Cardiac fibroblast (primary cell): ENCODE data around the gene TNIK.

ENCODE experiments used
- DNase-seq, 2 donors: peaks; one replicate each; pipeline versions ENCODE4 v3.0.0 to v3.0.0-alpha.2; 2010; ENCODE audit warnings: low read depth in 2 of 2
- H3K4me3 ChIP-seq, 2 donors: replicated peaks in 1 of 2; 1 replicate in 1 of 2; 2 replicates in 1 of 2; pipeline ENCODE4 v1.5.1; 2011; ENCODE audit warnings: low read depth in 2 of 2, low read length in 2 of 2, mild to moderate bottlenecking in 2 of 2, moderate library complexity in 1 of 2
- TF ChIP-seq, protein P1 (sequence below): IDR thresholded peaks from one replicate; pipeline ENCODE4 v1.5.1; 2011; ENCODE audit warnings: low read depth, mild to moderate bottlenecking, low read length, inconsistent platforms

The TNIK gene

DNA sequence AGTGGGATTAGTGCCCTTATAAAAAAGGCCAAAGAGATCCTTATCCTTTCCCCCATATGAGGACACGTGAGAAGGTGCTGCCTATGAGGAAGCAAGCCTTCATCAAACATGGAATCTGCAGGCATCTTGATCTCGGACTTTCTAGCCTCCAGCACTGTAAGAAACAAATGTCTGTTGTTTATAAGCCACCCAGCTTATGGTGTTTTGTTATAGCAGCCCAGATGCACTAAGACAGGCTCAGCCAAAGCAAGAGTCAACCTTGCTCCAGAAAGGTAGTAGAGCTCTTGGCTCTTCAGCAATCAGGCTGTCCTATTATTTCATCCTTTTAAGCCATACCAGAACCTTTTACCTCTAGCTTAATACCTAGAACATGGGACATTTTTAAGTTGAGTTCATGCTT is 12.3 kb upstream of the TNIK start:
- TF ChIP-seq, protein P1, sequence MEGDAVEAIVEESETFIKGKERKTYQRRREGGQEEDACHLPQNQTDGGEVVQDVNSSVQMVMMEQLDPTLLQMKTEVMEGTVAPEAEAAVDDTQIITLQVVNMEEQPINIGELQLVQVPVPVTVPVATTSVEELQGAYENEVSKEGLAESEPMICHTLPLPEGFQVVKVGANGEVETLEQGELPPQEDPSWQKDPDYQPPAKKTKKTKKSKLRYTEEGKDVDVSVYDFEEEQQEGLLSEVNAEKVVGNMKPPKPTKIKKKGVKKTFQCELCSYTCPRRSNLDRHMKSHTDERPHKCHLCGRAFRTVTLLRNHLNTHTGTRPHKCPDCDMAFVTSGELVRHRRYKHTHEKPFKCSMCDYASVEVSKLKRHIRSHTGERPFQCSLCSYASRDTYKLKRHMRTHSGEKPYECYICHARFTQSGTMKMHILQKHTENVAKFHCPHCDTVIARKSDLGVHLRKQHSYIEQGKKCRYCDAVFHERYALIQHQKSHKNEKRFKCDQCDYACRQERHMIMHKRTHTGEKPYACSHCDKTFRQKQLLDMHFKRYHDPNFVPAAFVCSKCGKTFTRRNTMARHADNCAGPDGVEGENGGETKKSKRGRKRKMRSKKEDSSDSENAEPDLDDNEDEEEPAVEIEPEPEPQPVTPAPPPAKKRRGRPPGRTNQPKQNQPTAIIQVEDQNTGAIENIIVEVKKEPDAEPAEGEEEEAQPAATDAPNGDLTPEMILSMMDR = no peak
- DNase-seq = no peak
- no peak overlapping the region for H3K4me3 ChIP-seq

DNA sequence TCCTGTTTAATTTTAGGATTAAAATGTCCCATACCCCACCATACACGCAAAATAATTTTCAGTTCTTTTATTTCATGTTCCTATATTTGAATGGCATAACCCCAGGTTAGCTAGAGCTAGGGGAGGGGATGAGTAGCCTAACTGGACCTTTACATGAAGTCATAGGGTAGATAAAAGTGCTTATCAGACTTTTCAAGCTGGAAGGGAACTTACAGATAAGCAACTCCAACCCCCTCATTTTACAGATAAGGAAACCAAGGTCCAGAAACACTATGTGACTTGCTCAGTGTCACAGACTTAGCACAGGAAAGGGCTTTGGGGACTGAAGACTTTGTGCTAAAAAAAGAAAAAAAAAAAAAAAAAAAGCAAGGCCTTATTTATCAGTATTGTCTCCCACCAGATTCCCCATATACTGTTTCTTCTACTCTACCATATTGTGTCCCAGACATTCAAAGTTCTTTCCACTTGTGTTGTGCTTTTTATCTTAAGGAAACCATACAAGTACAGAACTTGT is 10.6 kb upstream of the TNIK start:
- TF ChIP-seq, protein P1 = no peak
- H3K4me3 ChIP-seq = no peak overlapping the region
- DNase-seq = no peak

DNA sequence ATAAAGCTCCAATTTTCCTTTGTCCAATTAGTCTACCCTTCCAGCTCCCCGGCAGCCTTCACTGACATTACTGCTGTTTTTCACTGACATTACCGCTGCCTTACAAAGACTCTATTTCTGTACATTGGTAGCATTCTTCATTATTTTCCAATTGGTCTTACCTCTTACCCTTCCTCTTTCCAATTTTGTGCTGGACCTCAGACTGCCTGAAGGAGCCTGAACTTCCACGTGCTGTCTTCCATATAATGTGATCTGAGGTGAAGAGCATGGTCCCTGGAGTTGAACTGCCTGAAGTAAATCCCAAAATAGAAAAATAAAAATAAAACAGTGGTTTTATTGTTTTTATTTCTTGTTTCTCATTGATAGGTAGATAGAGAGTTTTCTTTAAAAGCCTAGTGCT is 9.2 kb upstream of the TNIK start:
- DNase-seq = no peak
- TF ChIP-seq, protein P1 = no peak
- no peak overlapping the region for H3K4me3 ChIP-seq

DNA sequence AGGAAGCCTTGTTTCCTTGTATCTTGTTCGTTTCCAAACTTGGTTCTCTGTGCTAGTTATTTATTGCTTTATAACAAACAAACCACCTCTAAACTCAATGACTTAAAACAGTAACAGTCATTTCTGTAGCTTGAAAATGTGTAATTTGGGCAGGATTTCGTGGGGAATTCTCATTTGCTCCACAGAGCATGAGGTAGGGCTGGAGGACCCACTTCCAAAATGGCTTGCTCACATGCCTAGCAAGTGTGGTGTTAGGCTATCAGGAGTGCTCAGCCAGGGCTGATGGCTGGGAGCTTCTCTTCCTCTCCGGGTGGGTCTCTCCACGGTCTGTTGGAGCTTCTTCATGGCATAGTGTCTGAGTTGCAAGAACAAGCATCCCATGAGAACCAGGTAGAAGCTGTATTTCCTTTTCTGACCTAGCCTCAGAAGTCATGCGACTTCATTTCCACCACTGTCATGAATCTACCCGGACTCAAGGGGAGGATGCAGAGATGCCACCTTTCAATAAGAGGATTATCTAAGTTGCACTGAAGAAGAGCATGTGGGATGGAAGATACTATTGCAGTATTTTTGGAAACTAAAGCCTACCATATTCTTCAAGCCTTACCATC is 8.2 kb upstream of the TNIK start:
- no peak overlapping the region for H3K4me3 ChIP-seq
- no peak for DNase-seq
- TF ChIP-seq, protein P1 = no peak

DNA sequence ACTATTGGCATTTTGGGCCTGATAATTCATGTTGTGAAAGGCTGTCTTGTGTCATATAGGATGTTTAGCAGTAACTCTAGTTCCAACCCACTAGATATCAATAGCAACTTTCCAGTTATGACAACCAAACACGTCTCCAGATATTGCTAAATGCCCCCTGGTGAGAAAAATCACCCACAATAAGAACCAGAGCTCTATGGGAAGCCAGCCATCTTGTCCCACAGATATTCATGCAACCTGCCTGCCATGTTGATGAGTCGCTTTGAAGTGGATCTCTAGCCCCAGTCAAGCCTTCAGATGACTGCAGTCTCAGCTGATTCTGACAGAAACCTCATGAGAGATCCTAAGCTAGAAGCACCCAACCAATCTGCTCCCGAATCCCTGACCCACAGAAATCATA is 5.6 kb upstream of the TNIK start:
- TF ChIP-seq, protein P1 = no peak
- DNase-seq = peak; percentile 24 to 28

DNA sequence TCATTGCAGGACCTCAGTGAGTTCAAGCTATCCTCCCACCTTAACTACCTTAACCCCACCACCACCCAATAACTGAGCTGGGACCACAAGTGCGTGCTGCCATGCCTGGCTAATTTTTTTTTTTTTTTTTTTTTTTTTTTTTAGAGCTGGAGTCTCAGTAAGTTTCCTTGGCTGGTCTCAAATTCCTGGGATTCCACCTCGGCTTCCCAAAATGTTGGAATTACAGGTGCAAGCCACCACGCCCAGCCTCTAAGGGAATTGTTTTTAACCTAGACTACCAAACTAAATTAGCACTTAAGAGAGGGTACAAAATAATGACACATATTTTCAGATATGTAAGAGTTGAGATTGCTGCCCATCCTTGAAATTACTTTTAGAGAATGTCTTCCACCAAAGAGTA is 4.3 kb upstream of the TNIK start:
- H3K4me3 ChIP-seq = no peak overlapping the region
- TF ChIP-seq, protein P1 = no peak
- no peak for DNase-seq

More for the DNA sequence above, 5.6 kb upstream of the TNIK start:
- H3K4me3 ChIP-seq = no peak overlapping the region

DNA sequence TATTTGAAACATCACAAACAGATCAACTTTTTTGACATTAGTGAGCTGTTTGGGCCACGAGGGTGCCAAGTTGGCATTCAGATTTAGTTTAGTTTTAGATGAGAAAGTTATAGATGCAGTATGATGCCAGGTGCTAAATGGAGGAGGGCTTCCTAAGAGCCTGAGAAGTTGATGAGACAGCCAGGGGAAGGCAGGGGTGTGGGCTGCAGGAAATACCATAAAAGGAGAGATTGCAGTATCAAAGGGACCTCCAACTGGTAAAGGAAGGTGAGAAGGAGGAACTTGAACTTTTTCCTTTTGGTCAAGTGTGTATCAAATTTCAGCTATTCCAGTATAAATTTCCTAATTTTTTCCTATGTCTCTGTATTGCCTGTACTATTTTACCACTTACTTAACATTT is 2.0 kb upstream of the TNIK start:
- no peak for DNase-seq
- TF ChIP-seq, protein P1 = no peak
- H3K4me3 ChIP-seq = no peak overlapping the region
